Esophagus squamous epithelium (tissue), 4 donors: Measurements from ENCODE around the gene CENPC.

ENCODE experiments used
- CTCF ChIP-seq, 6 experiments: fragments of 450-650 bp in 4 of 6; fragments of 200-600 bp in 2 of 6; sonication (generic) in 2 of 6; IDR thresholded peaks; one replicate each; pipeline ENCODE4 v1.5.1; 2016 to 2019; ENCODE audit warnings: antibody characterized with exemption in 6 of 6, mild to moderate bottlenecking in 4 of 6, moderate library complexity in 4 of 6
- POLR2A ChIP-seq, 4 donors: fragments of 450-650 bp; IDR thresholded peaks; one replicate each; pipeline ENCODE4 v1.6.1; 2017; ENCODE audit warnings: antibody characterized with exemption in 4 of 4, mild to moderate bottlenecking in 4 of 4, moderate library complexity in 3 of 4

DNA sequence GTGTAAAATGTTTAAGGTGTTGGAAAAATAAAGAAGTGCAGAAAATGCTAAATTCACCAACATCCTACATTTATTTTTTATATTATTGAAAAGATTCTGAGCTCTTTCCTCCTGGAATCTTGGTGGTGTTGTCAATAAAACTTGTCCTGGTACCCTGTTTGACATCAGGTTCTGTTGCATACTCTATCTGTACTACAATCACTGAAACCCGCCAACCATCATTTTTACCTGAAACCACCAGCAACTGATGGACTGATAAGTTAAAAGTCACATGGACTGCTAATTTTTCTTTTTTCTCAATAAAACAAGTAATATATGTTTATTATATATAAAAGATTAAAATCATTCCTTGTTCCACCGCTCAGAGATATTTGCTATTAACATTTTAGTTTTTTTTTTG, 36.6 kb upstream of the CENPC start:
- TF ChIP-seq POLR2A (IDR thresholded peaks at IDR 0.05) (no peak), CTCF (IDR thresholded peaks at IDR 0.05) (no peak)
